Caco-2 (cell line): ENCODE measurements around the gene CD2AP. TPM values are rescaled to one million over a fixed set of nuclear protein-coding genes. Genes with fewer than 3 reads are reported as not detected.

Experiments
- BruUV-seq: library from RNA; stranded (reverse); fragments of 400-500 nt; replicated peaks from 2 replicates; lab custom pipeline; 2021; lab: Mats Ljungman, UMichigan
- CTCF ChIA-PET: fragments of 300-600 bp; sonication (Branson Sonifier 250); formaldehyde crosslinking; loops from one replicate; lab custom pipeline; 2022; ENCODE audit warnings: antibody characterized with exemption; lab: Charles Lee
- POLR2A ChIA-PET: fragments of 300-600 bp; sonication (Branson Sonifier 250); formaldehyde crosslinking; loops from one replicate; lab custom pipeline; 2022; ENCODE audit warnings: antibody characterized with exemption; lab: Charles Lee
- DNase-seq, 2 experiments: peaks; one replicate each; pipeline versions ENCODE4 v3.0.0 to v3.0.0-alpha.2; 2020 to 2022
- H3K27me3 ChIP-seq: replicated peaks from 2 replicates; pipeline ENCODE4 v1.6.0; 2011; ENCODE audit warnings: low read length; ENCODE audit not compliant: control insufficient read depth, insufficient read depth
- H3K36me3 ChIP-seq: 2 replicates; pipeline ENCODE4 v1.5.1; 2011; ENCODE audit warnings: low read length; ENCODE audit not compliant: control insufficient read depth, insufficient read depth
- H3K4me1 ChIP-seq: fragments of 250-450 bp; sonication (Bioruptor Pico); 2 replicates; pipeline ENCODE4 v1.5.1; 2020; ENCODE audit warnings: mild to moderate bottlenecking
- H3K4me3 ChIP-seq: 2 replicates; pipeline ENCODE4 v1.5.1; 2011; ENCODE audit warnings: low read depth, mild to moderate bottlenecking, control low read depth, low read length
- H3K9me3 ChIP-seq: fragments of 250-450 bp; sonication (Bioruptor Pico); 2 replicates; pipeline ENCODE4 v1.5.1; 2020; ENCODE audit warnings: mild to moderate bottlenecking, moderate library complexity
- H3K27ac Mint-ChIP-seq: one replicate; pipeline ENCODE4 v1.8.0; 2022; ENCODE audit warnings: mixed read lengths; ENCODE audit not compliant: unreplicated experiment
- H3K27me3 Mint-ChIP-seq: one replicate; pipeline ENCODE4 v1.8.0; 2022; ENCODE audit warnings: mixed read lengths; ENCODE audit not compliant: insufficient read depth, unreplicated experiment
- H3K36me3 Mint-ChIP-seq: one replicate; pipeline ENCODE4 v1.8.0; 2022; ENCODE audit warnings: mild to moderate bottlenecking, mixed read lengths; ENCODE audit not compliant: insufficient read depth, unreplicated experiment
- H3K4me1 Mint-ChIP-seq: one replicate; pipeline ENCODE4 v1.8.0; 2022; ENCODE audit warnings: low read depth, mixed read lengths; ENCODE audit not compliant: unreplicated experiment
- H3K4me3 Mint-ChIP-seq: one replicate; pipeline ENCODE4 v1.8.0; 2022; ENCODE audit warnings: mild to moderate bottlenecking, moderate library complexity, mixed read lengths; ENCODE audit not compliant: unreplicated experiment
- H3K9me3 Mint-ChIP-seq: one replicate; pipeline ENCODE4 v1.8.0; 2022; ENCODE audit warnings: mixed read lengths; ENCODE audit not compliant: unreplicated experiment
- CTCF ChIP-seq, 2 experiments: fragments of 200-600 bp in 1 of 2; IDR thresholded peaks; 1 replicate in 1 of 2; 2 replicates in 1 of 2; pipeline versions ENCODE4 v1.5.1 to v1.8.0; 2011 to 2022; ENCODE audit warnings: antibody characterized with exemption in 1 of 2, control low read depth in 1 of 2, inconsistent platforms in 1 of 2, low read depth in 1 of 2, low read length in 1 of 2, mild to moderate bottlenecking in 1 of 2, moderate library complexity in 1 of 2; ENCODE audit not compliant: insufficient read depth in 1 of 2, severe bottlenecking in 1 of 2, unreplicated experiment in 1 of 2
- intact Hi-C: fragments of 100-400 bp; cut with micrococcal nuclease; formaldehyde crosslinking; loops from one replicate; pipeline ENCODE4 v1.10.0; 2022; ENCODE audit not compliant: unreplicated experiment
- total RNA-seq: library from RNA; stranded (reverse); gene quantifications from 2 replicates; pipeline ENCODE4 v1.2.3, GENCODE V29; 2022

CD2AP gene
- total RNA-seq, 1 experiment from 2014 or later = 65.3 TPM

- H3K4me1 Mint-ChIP-seq = peaks cover 27% of the 10 kb centered on the region
- intact Hi-C loops = loop anchor here (1.0 to 2.0 kb wide), 4 partner anchors 15 to 217 kb away; no protein-coding TSS in a partner anchor
- peaks cover 42% of the 10 kb centered on the region for H3K4me1 ChIP-seq
- ChIA-PET CTCF (interaction anchor here (0.6 to 2.3 kb wide), 11 partner anchors 9 to 212 kb away, joined by 3 to 47 read pairs (median 4); no protein-coding TSS in a partner anchor), POLR2A (no interaction called here)
- no peaks in the 10 kb centered on the region for H3K36me3 ChIP-seq
- H3K9me3 ChIP-seq = no peaks in the 10 kb centered on the region
- H3K4me3 ChIP-seq = no peak overlapping the region
- H3K4me3 Mint-ChIP-seq = no peak overlapping the region
- no peak for TF ChIP-seq CTCF (IDR thresholded peaks at IDR 0.05; ENCODE audit: insufficient read depth in 1 of 2, low read depth in 1 of 2, low read length in 1 of 2, severe bottlenecking in 1 of 2, unreplicated experiment in 1 of 2)
- BruUV-seq = no TSS peak
- no peaks in the 10 kb centered on the region for H3K9me3 Mint-ChIP-seq
- H3K27me3 Mint-ChIP-seq = no peaks in the 10 kb centered on the region
- DNase-seq = no peak
- H3K27me3 ChIP-seq = no peaks in the 10 kb centered on the region
- peak overlapping the region; percentile 84 for H3K27ac Mint-ChIP-seq
- H3K36me3 Mint-ChIP-seq = peaks cover 45% of the 10 kb centered on the region
Measured at GRCh38 chr6:47631797-47632196, 154.2 kb downstream of the CD2AP start.

- Mint-ChIP-seq H3K4me3 (no peak overlapping the region), H3K27me3 (no peaks in the 10 kb centered on the region), H3K36me3 (peaks cover 39% of the 10 kb centered on the region), H3K27ac (peak overlapping the region; percentile 98), H3K4me1 (peaks cover 27% of the 10 kb centered on the region), H3K9me3 (no peaks in the 10 kb centered on the region)
- H3K36me3 ChIP-seq = no peaks in the 10 kb centered on the region
- TF ChIP-seq CTCF (IDR thresholded peaks at IDR 0.05; ENCODE audit: insufficient read depth in 1 of 2, low read depth in 1 of 2, low read length in 1 of 2, severe bottlenecking in 1 of 2, unreplicated experiment in 1 of 2) = peak; percentile 9 to 40
- H3K4me3 ChIP-seq = no peak overlapping the region
- peaks cover 42% of the 10 kb centered on the region for H3K4me1 ChIP-seq
- H3K27me3 ChIP-seq = no peaks in the 10 kb centered on the region
- DNase-seq = peak in 1 of 2 experiments; percentile 21
- ChIA-PET CTCF (interaction anchor here (1.9 kb wide), 1 partner anchor 101 kb away, joined by 8 read pairs; no protein-coding TSS in a partner anchor), POLR2A (no interaction called here)
- intact Hi-C loops = loop anchor here (1.0 to 2.0 kb wide), 2 partner anchors 14 to 57 kb away; no protein-coding TSS in a partner anchor
- no peaks in the 10 kb centered on the region for H3K9me3 ChIP-seq
- BruUV-seq = no TSS peak
Measured at GRCh38 chr6:47633141-47633540, 155.6 kb downstream of the CD2AP start.

- Mint-ChIP-seq H3K9me3 (no peaks in the 10 kb centered on the region), H3K36me3 (peaks cover 30% of the 10 kb centered on the region), H3K4me3 (peak overlapping the region; percentile 71), H3K27ac (peak overlapping the region; percentile 98), H3K4me1 (peaks cover 27% of the 10 kb centered on the region), H3K27me3 (no peaks in the 10 kb centered on the region)
- H3K27me3 ChIP-seq = no peaks in the 10 kb centered on the region
- intact Hi-C loops = loop anchor here (1.0 kb wide), 1 partner anchor 64 kb away; the partner anchor contains the start of gene ADGRF4
- POLR2A ChIA-PET = interaction anchor here (0.6 kb wide), 1 partner anchor 157 kb away, joined by 8 read pairs; the partner anchor contains the start of gene CD2AP
- no peaks in the 10 kb centered on the region for H3K36me3 ChIP-seq
- H3K9me3 ChIP-seq = no peaks in the 10 kb centered on the region
- peaks cover 42% of the 10 kb centered on the region for H3K4me1 ChIP-seq
- no peak overlapping the region; the same call in 1 of the 2 replicates for H3K4me3 ChIP-seq
- TSS peak; percentile 98 for BruUV-seq
- CTCF ChIA-PET = interaction anchor here (1.1 to 1.9 kb wide), 2 partner anchors 100 to 146 kb away, joined by 3 to 8 read pairs; no protein-coding TSS in a partner anchor
- TF ChIP-seq CTCF (IDR thresholded peaks at IDR 0.05; ENCODE audit: insufficient read depth in 1 of 2, low read depth in 1 of 2, low read length in 1 of 2, severe bottlenecking in 1 of 2, unreplicated experiment in 1 of 2) = no peak
- DNase-seq = peak; percentile 54
Measured at GRCh38 chr6:47634210-47635047, 156.8 kb downstream of the CD2AP start.
